ENCODE data around the gene PTF1A. TPM values are rescaled to one million over a fixed set of nuclear protein-coding genes. Genes with fewer than 3 reads are reported as not detected.

Gene PTF1A
- total RNA-seq, 1 donor from 2014 or later: not detected

DNA sequence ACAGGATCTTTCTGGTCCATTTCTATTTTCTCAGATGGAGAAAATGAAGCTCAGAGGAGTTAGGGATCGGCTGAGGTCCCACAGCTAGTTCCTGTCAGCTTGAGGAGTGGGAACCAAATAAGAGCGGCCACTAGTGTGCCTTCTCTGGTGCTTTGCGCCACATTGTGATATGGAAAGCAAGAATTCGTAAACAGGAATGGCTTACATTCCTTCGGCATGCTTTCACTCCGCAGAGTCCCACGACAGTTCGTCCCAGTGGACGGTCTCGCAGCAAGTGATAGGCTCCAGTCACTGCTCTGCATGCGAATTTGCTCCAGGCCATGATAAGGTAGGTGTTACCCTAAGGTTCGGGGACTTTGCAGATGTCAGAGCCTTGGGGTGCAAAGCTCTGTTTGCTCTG, 41.5 kb upstream of the PTF1A start:
- DNase-seq (ENCODE audit: extremely low spot score, unreplicated experiment): no peak
- TF ChIP-seq, protein P1, sequence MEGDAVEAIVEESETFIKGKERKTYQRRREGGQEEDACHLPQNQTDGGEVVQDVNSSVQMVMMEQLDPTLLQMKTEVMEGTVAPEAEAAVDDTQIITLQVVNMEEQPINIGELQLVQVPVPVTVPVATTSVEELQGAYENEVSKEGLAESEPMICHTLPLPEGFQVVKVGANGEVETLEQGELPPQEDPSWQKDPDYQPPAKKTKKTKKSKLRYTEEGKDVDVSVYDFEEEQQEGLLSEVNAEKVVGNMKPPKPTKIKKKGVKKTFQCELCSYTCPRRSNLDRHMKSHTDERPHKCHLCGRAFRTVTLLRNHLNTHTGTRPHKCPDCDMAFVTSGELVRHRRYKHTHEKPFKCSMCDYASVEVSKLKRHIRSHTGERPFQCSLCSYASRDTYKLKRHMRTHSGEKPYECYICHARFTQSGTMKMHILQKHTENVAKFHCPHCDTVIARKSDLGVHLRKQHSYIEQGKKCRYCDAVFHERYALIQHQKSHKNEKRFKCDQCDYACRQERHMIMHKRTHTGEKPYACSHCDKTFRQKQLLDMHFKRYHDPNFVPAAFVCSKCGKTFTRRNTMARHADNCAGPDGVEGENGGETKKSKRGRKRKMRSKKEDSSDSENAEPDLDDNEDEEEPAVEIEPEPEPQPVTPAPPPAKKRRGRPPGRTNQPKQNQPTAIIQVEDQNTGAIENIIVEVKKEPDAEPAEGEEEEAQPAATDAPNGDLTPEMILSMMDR (IDR thresholded peaks at IDR 0.05): no peak

DNA sequence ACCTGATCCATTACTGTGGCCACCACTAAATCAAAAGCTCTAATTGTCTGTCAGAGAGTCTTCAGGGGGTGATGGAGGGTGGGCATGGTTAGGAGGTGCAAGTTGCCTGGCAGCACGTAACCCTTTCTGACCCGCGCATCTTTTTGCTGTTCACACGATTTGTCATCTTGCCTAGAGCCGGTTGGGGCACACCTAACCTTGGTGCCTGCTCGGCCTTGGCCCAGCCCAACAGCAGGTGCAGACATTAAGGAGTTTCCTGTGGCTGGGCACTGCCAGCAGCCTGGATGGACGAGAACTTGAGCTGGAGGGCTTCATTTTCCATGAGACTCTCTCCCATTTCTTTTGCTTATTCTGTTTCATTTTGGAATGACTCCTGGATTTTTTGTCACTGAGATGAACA, 41.0 kb upstream of the PTF1A start:
- Mint-ChIP-seq H3K9me3 (ENCODE audit: unreplicated experiment) (no peaks in the 10 kb centered on the region), H3K4me1 (ENCODE audit: unreplicated experiment) (no peaks in the 10 kb centered on the region), H3K36me3 (ENCODE audit: unreplicated experiment) (no peaks in the 10 kb centered on the region), H3K27me3 (ENCODE audit: unreplicated experiment) (peaks cover 5% of the 10 kb centered on the region), H3K27ac (ENCODE audit: unreplicated experiment) (no peak overlapping the region), H3K4me3 (ENCODE audit: unreplicated experiment) (no peak overlapping the region)
- TF ChIP-seq, protein P1 (IDR thresholded peaks at IDR 0.05): no peak
- no peak for DNase-seq (ENCODE audit: extremely low spot score, unreplicated experiment)

More for the DNA sequence above, 41.5 kb upstream of the PTF1A start:
- H3K4me3 Mint-ChIP-seq (ENCODE audit: unreplicated experiment): no peak overlapping the region
- H3K27ac Mint-ChIP-seq (ENCODE audit: unreplicated experiment): no peak overlapping the region
- no peaks in the 10 kb centered on the region for H3K36me3 Mint-ChIP-seq (ENCODE audit: unreplicated experiment)
- no peaks in the 10 kb centered on the region for H3K4me1 Mint-ChIP-seq (ENCODE audit: unreplicated experiment)
- H3K27me3 Mint-ChIP-seq (ENCODE audit: unreplicated experiment): peaks cover 4% of the 10 kb centered on the region
- H3K9me3 Mint-ChIP-seq (ENCODE audit: unreplicated experiment): no peaks in the 10 kb centered on the region

DNA sequence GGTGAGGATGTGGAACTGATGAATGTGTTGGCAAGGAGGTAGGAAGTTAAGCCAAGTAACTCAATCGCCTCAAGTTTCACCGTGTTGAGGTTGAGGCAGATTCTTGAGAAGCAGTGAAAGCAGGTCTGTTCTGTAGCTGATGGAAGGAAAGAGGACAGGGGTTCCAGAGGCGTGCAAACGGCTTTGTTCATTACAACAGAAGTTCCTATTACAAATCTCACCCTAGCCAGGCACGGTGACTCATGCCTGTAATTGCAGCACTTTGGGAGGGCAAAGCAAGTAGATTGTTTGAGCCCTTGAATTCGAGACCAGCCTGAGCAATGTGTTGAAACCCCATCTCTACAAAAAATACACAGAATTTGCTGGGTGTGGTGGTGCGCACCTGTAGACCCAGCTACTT, 36.9 kb upstream of the PTF1A start:
- H3K27ac Mint-ChIP-seq (ENCODE audit: unreplicated experiment): no peak overlapping the region
- no peak overlapping the region for H3K4me3 Mint-ChIP-seq (ENCODE audit: unreplicated experiment)
- no peaks in the 10 kb centered on the region for H3K9me3 Mint-ChIP-seq (ENCODE audit: unreplicated experiment)
- TF ChIP-seq, protein P1 (IDR thresholded peaks at IDR 0.05): no peak
- H3K4me1 Mint-ChIP-seq (ENCODE audit: unreplicated experiment): peaks cover 4% of the 10 kb centered on the region
- DNase-seq (ENCODE audit: extremely low spot score, unreplicated experiment): no peak
- no peaks in the 10 kb centered on the region for H3K36me3 Mint-ChIP-seq (ENCODE audit: unreplicated experiment)
- peaks cover 19% of the 10 kb centered on the region for H3K27me3 Mint-ChIP-seq (ENCODE audit: unreplicated experiment)

DNA sequence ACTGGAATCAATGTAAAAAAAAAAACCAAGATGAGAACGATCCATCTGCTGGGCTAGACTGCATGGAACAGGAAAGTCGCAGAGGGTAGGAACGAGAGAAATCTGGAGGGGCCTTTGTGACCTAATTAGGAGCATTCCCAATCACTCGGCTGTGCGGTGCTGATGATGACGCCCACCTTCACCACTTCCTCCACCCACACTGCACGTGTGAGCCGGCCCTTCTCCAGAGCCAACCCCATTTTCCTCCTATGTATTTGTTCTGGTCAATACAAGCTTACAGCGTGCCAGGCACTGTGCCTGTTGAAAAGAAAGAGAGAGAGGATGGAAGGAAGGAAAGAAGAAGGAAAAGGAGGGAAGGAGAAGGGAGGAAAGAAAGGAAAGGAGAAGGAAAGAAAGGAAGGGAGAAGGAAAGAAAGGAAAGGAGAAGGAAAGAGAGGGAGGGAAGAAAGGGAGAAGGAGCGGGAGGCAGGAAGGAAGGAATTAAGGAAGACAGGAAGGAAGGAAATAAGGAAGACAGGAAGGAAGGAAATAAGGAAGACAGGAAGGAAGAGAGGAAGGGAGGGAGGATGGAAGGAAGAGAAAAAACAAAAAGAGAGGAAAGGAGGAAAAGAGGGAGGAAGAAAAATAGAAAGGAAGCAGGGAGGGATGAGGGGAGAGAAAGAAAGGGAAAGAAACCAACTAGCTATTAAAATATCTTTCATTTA, 35.5 kb upstream of the PTF1A start:
- TF ChIP-seq, protein P1 (IDR thresholded peaks at IDR 0.05): no peak
- H3K27ac Mint-ChIP-seq (ENCODE audit: unreplicated experiment): no peak overlapping the region
- H3K27me3 Mint-ChIP-seq (ENCODE audit: unreplicated experiment): peaks cover 29% of the 10 kb centered on the region
- no peaks in the 10 kb centered on the region for H3K36me3 Mint-ChIP-seq (ENCODE audit: unreplicated experiment)
- H3K4me3 Mint-ChIP-seq (ENCODE audit: unreplicated experiment): no peak overlapping the region
- H3K9me3 Mint-ChIP-seq (ENCODE audit: unreplicated experiment): no peaks in the 10 kb centered on the region
- H3K4me1 Mint-ChIP-seq (ENCODE audit: unreplicated experiment): peaks cover 4% of the 10 kb centered on the region
- no peak for DNase-seq (ENCODE audit: extremely low spot score, unreplicated experiment)

DNA sequence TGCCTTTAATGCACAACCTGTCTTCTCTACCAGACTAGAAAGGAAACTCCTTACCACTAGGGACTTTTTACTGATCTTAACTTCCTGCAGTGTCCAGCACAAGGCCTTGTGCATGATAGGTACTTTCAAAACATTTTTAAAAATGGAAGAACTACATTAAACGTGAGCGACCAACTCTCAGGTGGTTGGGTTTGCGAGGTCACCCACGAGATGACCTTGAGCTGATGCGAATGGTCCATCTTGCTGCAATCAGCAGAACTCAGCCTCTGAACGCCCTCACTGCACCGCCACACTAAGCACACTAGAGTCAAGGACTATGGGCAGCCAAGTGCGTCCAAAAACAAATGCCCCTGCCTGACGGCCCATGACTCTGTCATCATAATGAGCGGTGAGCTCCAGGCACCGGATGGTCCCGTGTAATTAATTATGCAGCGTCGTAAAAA, 34.9 kb upstream of the PTF1A start:
- H3K27ac Mint-ChIP-seq (ENCODE audit: unreplicated experiment): no peak overlapping the region
- no peak for DNase-seq (ENCODE audit: extremely low spot score, unreplicated experiment)
- H3K4me1 Mint-ChIP-seq (ENCODE audit: unreplicated experiment): peaks cover 4% of the 10 kb centered on the region
- no peaks in the 10 kb centered on the region for H3K36me3 Mint-ChIP-seq (ENCODE audit: unreplicated experiment)
- TF ChIP-seq, protein P1 (IDR thresholded peaks at IDR 0.05): no peak
- H3K9me3 Mint-ChIP-seq (ENCODE audit: unreplicated experiment): no peaks in the 10 kb centered on the region
- peaks cover 29% of the 10 kb centered on the region for H3K27me3 Mint-ChIP-seq (ENCODE audit: unreplicated experiment)
- no peak overlapping the region for H3K4me3 Mint-ChIP-seq (ENCODE audit: unreplicated experiment)

All from osteocyte (in vitro differentiated cells).